ENCODE data around the gene OPRL1. TPM values are rescaled to one million over a fixed set of nuclear protein-coding genes. Genes with fewer than 3 reads are reported as not detected.

OPRL1 gene
- total RNA-seq, 1 donor from 2014 or later, result 1.3 TPM

DNA sequence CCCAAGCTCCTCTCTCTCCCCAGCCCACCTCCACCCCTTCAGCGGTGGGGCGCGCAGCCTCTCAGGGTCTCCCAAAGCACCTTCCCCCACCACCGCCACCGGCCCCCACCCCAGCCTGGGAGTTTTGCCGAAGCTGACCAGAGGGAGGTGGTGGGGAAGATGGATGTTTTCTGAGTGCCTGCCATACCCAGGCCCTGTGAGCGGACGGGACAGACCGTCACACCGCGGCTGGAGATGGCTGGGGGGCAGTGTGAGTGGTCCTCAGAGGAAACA lies 38.2 kb upstream of the OPRL1 start:
- DNase-seq (ENCODE audit: low spot score), result no peak

DNA sequence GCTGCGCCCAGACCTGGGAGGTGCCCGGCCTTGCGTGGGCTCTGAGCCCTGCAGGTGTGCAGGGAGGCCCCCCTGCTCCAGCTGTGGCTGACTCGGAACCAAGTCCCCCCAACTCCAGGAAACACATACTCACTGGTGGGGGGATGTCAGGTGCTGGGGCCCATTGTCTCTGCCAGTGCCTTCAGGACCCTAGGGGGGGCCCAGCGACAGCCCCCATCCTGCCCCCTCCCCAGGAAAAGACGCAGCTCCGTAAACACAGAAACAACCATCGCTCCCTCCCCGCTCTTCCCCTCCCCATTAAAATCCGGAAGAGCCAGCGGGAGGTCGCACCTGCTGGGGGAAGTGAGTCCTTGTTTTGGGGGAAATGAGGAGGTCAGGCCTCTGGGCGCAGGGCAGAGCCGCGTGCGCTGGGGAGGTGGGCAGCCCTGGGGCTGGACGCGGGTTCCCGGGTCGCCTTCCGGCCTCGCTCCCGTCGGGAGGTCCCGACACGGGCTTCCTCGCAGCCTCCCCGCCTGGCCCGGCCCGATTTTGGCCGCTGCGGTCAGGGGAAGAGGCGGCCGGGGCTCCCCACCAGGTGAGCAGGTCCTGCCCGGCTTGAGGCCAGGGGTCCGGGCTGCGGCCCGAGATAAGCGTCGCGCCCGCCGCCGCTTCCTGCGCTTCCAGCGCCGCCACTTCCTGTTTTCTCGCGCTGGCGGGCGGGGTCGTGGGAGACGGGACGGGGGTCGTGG lies 37.7 kb upstream of the OPRL1 start:
- DNase-seq (ENCODE audit: low spot score), result no peak

DNA sequence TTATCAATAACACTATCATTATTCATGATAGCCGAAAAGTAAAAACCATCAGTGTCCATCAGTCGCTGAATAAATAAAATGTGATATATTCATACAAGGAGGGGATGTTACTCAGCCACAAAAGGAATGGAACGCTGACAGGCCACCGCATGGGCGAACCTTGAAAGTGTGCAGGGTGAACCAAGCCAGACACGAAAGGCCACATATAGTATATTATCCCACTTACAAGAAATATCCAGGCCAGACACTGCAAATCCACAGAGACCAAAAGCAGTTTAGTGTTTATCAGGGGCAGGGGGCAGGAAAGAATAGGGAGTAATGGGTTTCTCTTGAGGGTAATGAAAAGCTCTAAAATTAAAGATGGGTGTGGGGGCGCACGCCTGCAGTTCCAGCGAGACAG lies 36.1 kb upstream of the OPRL1 start:
- DNase-seq (ENCODE audit: low spot score), result no peak

DNA sequence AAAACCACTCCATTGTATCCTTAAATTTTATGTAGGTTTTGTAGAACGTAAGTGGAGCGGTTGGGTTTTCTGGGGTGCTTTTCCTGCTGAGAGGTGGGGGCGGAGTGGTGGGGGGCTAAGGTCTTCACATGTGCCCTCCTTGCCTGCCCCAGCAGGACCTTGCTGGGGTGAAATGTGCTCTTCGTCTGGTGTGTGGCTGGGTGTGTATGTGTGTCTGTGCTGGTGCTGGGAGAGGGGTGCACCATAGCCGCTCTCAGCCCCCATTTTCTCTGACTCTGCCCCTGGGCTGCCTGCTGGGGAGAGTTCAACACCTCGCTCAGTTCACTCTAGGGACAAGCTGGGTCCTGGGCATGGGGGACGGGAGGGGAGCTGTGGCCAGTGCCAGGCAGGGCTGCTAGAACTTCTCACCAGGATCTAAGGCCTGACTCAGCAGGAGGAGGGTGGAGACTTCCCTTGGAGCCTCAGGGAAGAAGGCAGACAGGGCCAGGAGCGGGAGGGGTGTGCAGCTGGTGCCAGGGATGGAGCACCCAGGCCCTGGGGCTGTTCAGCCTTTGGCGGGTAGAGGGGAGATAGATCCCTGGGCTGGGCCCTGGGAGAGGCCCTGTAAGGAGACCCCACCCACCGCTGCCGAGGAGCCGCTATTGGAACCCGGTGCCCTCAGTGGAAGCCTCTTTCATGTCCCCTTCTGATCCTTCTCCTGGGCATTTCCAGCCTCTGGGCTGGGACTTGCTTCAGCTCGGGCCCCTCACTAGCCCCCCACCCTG lies 35.2 kb upstream of the OPRL1 start:
- no peak for DNase-seq (ENCODE audit: low spot score)

DNA sequence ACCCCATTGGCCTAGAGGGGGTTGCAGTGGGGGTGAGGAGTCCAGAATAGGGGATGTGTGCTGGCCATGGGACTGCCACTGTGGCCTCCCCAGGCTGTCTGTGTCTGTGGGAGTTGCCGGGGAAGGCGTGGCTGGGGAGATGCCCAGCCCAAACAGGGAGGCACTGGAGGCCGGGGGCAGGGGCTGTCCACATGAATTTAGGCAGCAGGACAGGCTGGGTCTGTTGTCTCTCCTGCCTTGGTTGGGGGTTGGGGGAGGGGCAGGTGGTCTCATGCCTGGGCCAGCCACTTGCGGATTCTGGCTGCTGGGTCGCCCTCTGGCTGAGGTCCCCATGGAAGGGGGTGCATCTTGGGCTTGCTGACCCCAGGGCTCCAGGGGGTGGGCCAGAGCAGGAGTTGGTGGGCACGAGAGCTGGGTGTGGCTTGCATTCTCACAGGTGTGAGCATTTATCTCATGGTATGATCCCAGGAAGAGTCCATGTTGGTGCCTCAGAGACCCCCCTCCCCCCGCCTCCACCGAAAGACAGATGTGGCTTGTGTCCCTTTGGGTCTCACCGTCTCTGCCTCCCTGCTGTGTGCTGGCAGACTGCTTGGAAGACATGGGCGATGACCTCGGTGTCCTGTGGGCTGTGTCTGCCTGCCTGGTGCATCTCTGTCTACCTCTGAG lies 34.4 kb upstream of the OPRL1 start:
- DNase-seq (ENCODE audit: low spot score), result no peak

DNA sequence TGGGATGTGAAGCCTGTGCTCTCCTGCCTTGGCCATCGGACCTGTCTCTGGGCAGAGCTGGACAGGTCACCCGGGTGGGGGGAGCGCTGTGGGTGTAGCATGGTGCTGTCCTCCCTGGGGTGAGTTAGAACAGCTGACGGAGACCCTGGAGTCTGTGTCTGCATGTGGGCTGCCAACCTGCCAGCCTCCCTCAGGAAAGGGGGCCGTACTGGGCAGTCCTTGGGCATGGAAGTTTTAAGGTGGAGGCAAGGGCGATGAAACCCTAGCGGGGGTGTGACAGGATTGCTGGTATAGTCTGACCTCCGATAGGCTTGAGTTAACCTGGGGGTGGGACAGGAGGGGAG lies 32.9 kb upstream of the OPRL1 start:
- no peak for DNase-seq (ENCODE audit: low spot score)

DNA sequence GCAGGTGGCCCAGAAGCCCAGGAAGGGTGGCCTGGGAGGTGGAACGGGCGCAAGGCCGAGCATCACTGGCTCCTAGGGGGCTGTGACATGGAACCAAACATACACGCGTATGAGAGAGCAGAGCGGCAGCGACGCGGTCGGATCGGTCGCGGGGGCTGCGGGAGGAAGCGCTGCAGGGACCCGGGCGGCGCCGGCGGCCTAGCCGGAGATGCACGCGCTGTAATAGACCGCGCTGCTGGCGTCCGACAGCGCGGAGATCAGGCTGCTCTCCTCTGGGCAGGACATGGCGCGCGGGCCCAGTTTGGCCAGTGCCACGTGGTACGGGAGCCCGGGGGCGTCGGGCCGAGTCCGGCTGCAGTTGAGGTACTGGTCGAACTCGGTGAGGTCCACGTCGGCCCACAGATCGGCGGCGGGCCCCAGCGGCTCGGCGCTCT lies 31.9 kb upstream of the OPRL1 start:
- DNase-seq (ENCODE audit: low spot score), result no peak

DNA sequence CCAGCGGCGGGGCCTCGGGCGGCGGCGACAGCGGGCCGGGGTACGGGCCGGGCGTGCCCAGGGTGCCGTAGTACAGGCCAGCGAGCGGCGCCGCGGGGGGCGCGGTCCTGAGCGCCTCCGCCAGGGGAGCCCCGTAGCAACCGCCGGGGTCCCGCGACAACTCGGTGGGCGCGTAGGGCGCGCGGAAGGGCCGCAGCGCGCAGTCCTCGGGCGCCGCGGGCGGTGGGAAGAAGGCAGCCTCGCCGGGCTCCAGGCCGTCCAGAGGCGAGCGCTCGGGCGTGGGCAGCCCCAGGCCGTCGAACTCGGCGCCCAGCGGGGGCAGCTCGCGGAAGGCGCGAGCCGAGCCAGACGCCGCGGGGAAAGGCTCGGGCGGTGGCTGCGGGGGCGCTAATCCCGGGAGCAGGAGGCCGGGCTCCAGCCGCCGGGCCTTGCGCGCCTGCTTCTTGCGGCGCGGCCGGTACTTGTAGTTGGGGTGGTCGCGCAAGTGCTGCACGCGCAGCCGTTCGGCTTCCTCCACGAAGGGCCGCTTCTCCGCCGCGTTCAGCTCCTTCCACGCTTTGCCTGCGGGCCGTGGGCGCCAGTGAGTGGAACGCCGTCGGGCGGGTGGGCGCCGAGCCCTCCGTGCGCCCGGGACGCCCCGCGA lies 31.4 kb upstream of the OPRL1 start:
- no peak for DNase-seq (ENCODE audit: low spot score)

DNA sequence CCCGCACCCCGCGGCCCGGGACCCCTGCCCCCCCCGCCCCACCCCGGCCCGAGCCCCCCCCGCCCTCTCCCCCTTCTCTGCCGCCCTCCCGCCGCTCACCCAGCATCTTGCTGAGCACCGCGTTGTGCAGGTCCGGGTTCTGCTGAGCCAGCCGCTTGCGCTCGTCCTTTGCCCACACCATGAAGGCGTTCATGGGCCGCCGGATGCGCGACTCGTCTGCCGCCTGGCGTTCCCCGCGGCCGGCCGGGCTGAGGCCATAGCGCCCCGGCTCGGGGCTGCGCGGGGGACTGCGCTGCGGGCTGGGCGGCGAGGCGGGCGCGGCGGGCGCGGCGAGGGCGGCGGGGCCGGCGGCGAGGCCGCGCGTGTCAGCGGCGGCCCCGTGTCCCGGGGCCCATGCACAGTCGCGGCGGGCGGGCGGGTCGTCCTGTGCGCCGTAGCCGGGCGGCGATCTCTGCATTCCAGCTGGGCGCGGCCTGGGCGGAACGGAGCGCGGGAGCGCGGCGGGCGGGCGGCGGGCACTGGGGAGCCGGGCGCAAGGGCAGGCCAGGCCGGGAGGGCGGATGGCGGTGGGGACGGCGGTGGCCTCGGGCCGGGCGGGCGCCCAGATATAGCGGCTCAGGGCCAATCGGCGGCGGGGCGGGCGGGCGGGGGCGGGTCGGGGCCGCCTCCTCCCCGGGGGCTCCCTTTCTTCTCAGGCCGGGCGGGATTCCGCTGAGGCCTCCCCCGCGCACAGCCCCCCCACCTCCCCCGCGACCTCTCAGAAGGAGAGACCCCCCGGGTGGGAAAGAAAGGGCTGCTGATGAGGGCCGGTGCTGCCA lies 30.6 kb upstream of the OPRL1 start, which contains the start of gene SOX18:
Gene SOX18, minus strand, starts transcription at position 580 of the 818 bp plus-strand sequence. Its CDS starts 123 bp downstream, at position 457.
- no peak for DNase-seq (ENCODE audit: low spot score)

DNA sequence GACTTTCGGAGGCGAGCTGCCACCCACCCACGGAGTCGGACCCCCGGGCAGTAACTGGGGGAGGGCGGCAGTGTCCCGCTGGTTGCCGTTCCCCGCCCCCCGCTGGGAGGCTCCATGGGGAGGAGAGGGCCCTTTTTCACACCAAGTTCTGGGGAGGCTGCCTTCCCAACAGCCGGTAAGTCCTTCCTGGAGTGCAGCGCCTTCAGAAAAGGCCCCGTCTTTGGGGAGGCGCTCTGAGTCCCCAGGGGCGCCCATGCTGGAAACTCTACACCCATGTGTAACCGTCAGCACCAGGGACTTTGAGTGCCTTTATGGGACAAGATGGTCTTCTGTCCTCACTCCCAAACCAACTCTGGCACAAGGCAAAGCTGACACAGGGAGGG lies 30.0 kb upstream of the OPRL1 start:
- no peak for DNase-seq (ENCODE audit: low spot score)

DNA sequence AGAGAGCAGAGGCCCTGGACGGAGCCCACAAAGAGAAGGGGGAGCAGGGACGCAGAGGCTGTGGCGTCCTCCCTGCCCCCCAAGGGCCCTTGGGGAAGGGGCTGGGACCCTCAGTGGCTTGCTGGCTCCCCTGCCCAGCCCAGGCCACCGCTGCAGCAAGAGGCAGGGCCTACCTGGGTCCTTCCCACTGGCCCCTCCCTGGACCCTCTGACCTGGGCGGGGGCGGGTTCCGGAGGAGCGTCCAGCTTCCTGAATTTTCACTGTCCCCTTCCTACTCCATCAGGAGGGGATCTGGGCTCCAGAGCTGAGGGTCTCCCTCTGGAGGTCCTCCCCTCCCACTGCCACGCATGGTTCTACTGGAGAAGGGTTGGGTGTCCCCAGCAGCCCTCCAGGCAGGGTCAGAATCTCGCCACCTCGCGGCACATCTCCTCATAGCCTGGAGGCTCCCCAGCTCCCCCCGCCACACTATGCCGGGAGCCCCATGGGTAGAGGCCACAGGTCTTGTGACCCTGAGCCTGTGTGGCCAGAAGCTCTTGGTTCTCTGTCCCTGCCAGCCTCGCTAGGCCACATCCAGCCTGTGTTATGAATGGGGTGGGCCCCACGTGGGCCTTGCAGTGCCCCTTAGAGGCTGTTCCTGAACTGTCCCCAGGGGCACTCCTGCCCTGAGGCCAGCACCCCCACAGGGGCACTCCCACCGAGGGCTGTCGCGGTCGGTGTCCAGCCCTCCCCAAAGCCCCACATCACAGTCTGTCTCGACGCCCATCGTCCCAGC lies 29.4 kb upstream of the OPRL1 start:
- no peak for DNase-seq (ENCODE audit: low spot score)

DNA sequence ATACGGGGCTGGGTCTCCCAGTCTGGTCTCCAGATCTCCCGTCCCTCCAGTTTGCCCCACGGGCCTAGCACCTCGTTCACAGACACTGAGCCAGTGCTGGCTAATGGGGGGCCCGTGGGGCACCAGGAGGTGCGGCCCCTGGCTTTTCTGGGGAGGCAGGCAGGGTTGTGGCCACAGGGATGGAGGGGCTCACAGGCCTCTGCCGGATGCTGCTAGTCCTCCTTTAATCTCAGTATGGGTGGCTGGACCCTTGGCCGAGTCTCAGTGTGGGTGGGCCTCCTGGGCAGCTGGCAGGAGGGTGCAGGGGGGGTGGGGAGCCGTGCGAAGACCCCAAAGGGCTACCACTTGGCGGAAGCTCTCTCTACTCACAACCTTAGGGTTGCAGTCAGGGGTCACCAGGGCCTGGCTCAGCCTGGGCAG lies 28.8 kb upstream of the OPRL1 start:
- no peak for DNase-seq (ENCODE audit: low spot score)

DNA sequence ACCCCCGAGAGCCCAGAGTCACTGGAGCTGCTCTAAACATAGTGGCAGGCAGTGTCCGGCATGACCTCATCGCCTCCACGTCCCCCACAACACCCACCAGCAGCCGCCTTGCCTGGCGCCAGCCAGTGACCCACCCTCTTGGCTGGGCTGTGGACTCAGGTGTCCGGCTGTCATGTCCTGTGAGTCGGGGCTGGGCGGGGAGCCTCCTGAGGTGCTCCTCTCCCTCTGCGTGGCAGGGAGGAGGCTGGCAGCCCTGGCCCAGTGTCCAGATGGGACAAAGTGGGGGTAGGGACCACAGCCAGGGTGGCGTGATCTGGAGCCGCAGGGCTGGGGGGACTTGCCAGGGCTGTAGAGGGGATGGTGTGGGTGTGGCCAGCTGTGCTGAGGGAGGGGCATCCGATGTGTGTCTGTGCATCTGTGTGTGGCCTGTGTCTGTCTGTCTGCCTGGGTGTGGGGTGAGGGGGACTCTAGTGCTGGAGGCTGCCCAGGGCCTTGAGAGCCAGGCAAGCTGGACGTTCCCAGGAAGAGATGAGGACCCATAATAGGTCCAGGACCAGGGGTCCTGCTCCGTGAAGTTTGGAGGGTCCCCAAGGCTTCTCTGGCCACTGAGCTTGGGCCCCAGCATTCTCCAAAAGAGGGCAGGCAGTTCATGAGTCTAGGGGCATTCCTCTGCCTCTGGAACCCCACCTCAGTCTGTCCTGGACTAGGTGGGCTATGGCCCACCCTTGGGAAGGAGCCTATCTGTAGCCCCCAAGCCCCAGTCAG lies 28.1 kb upstream of the OPRL1 start:
- DNase-seq (ENCODE audit: low spot score), result no peak

DNA sequence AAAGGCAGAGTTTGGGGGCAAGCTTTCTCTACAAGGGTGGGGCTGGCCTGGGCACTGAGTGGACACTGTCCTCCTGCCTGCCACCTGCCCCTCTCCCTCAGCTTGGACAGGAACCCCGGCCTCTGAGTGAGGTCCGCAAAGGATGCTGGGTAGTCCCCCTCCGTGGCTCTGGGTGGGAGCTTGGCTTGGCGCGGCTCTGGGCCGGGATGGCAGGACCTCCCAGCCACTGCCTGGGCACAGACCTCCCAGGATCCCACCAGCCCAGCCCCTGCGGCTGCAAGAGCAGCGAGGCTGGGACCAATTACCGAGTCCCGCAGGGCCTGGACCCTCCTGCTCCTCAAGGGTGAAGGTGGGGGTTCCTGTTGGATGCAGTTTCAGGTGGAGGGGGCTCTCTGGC lies 27.6 kb upstream of the OPRL1 start:
- DNase-seq (ENCODE audit: low spot score), result no peak

DNA sequence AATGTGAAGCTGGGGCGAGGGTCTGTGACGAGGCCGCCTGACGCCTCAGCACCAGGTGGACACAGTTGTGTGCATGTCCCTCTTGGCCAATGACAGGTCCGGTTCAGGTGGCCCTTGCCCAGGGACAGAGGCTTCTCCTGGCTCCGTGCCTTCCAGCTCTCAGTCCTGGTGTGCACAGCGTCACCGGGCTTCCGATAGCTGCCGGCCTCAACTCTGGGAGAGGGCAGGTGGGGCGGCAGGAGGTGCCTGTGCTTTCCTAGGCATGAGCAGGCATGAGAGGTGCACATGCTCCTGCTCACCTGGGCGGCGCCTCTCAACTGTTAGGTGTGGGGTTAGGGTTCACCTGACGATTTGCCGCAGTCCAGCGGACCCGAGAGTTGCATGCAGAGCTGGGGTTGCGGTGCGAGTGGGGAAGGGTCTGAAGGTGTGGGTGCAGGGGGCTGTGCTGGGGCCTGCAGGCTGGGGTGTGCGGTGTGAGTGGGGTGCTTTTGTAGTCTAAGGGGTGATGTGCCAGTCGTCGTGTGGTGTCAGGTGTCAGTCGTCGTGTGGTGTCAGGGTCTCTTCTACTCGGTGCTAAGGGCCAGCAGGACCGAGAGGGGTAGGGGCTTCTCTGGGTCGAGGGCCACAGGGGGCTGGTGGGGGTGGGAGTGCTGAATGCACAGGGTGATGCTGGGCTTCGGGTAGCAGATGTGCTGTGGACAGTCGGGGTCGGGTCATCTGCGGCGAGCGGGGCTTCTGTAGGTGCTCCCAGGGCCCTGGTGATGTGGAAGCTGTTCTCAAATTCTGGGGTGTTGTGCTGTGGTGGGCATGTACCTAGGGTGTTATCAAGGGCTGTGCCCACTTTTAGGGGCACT lies 26.7 kb upstream of the OPRL1 start:
- no peak for DNase-seq (ENCODE audit: low spot score)

DNA sequence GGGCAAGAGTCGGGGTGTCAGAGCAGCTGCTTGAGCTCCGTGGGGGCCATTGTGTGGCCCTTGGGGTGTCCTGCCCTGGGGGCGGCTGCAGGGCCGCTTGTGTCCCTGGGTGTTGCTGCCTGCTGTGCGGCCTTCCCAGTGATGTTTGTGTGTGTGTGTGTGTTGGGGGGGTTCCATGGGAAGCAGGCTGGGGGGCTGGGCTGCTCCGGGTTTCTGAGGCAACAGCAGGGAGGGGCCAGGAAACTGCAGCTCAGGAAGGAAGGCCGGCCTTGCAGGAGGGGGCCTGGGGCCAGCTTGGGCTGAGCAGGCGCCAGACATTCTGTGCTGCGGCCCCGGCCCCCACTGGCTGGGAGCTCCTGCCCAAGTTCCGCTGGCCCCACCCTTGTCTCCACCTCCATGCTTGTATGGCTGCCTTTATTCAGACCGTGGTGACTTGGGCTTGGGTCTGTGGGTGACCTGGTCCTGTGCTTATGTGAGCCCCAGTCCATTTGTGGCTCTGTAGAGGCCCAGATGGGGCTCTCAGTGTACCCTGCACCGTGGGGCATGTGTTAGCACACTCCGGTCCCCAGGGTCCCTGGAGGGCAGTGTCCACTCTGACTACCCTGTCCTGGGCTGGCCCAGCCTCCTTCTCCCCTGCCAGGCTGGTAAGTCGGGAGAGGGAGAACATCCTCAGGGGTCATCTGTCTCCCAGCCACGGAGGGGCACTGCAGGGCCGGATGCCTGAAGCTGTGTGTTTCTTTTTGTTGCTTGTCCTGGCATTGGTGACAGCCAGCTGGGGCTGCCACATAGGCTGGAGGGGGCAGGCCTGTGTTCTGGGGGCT lies 25.8 kb upstream of the OPRL1 start:
- peak; percentile 93 for DNase-seq (ENCODE audit: low spot score)

DNA sequence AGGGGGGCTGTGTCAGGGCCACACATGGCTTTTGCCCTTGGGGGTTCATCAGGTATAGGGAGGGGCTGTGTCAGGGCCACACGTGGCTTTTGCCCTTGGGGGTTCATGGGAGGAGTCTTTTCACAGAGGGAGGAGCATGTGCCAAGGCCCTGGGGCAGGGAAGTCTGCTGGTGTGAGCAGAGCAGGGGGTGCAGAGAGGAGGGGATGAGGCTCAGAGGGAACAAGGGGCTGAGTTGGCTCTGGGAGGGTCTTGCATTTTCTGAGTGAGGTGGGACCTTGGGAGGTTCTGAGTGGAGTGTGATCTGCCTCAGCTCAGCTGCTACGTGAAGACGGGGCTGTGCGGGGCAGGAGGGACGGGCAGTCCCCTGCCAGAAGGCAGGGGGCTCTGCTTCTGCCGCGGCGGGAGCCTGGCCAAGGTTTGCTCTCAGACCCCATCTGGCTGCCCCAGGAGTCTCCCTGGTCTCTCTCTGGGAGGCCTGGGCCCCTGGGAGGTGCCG lies 24.4 kb upstream of the OPRL1 start:
- no peak for DNase-seq (ENCODE audit: low spot score)
